Spleen (tissue), 7 donors: ENCODE data around the gene SELENOO.

Source experiments
- CTCF ChIP-seq, 11 experiments: fragments of 200-600 bp in 7 of 11; fragments of 450-650 bp in 4 of 11; sonication (generic) in 4 of 11; IDR thresholded peaks in 8 of 11; conservative IDR thresholded peaks in 3 of 11; 1 replicate in 7 of 11; 2 replicates in 4 of 11; pipeline versions ENCODE4 v1.4.0 to v1.8.0; 2016 to 2021; ENCODE audit warnings: antibody characterized with exemption in 11 of 11, inconsistent platforms in 4 of 11, mild to moderate bottlenecking in 1 of 11
- POLR2A ChIP-seq, 3 donors: fragments of 450-650 bp; IDR thresholded peaks; one replicate each; pipeline ENCODE4 v1.5.1; 2017; ENCODE audit warnings: antibody characterized with exemption in 3 of 3, mild to moderate bottlenecking in 1 of 3
- POLR2AphosphoS5 ChIP-seq, 3 donors: sonication (generic); formaldehyde crosslinking; IDR thresholded peaks; one replicate each; pipeline ENCODE4 v1.5.1; 2017; ENCODE audit warnings: antibody characterized with exemption in 3 of 3
- donor health status: DM: no; HTN: no; CAD: no; lungs with moderate emphysema.
- donor health status: DM: no; HTN: no; CAD: no.
- donor health status: DM: no; HTN: no; CAD: no.

- TF ChIP-seq CTCF (IDR thresholded peaks at IDR 0.05 in 8 of 11, conservative IDR thresholded peaks at IDR 0.05 in 3 of 11) (no peak), POLR2A (IDR thresholded peaks at IDR 0.05) (no peak), POLR2AphosphoS5 (IDR thresholded peaks at IDR 0.05) (no peak)
Observed at GRCh38 chr22:50184902-50185374, 15.9 kb upstream of the SELENOO start.
